ENCODE results near the gene POLR3K. TPM values are rescaled to one million over a fixed set of nuclear protein-coding genes. Genes with fewer than 3 reads are reported as not detected.

POLR3K gene
- total RNA-seq, 1 donor from 2014 or later = 7.3 TPM

DNA sequence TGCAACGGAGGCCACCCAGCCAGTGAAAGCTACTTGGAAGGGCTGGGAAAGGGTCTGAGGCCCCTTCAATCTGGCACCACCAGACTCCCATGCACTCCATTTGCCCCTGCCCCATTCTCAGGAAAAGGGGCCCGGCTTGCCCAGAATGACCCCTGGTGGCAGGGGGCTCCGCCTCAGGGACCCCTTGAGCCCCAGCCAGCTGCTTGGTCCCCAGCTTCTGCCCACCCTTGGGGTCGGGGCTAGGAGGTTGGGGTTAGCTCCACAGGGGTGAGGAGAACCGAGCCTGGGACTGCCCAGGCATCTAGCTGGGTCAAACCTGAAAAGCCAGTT lies 17.8 kb upstream of the POLR3K start:
- H3K27ac Mint-ChIP-seq (ENCODE audit: unreplicated experiment) = peak overlapping the region; percentile 90
- peaks cover 70% of the 10 kb centered on the region for H3K4me1 Mint-ChIP-seq (ENCODE audit: low read depth)

DNA sequence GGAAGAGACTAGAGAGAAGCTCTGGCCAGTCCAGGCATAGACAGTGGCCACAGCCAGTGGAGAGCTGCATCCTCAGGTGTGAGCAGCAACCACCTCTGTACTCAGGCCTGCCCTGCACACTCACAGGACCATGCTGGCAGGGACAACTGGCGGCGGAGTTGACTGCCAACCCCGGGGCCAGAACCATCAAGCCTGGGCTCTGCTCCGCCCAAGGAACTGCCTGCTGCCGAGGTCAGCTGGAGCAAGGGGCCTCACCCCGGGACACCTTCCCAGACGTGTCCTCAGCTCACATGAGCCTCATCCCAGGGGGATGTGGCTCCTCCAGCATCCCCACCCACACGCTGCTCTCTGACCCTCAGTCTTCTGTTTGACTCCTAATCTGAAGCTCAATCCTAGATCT lies 15.8 kb upstream of the POLR3K start:
- H3K27me3 Mint-ChIP-seq (ENCODE audit: low read depth) = no peaks in the 10 kb centered on the region
- TF ChIP-seq, protein P1, sequence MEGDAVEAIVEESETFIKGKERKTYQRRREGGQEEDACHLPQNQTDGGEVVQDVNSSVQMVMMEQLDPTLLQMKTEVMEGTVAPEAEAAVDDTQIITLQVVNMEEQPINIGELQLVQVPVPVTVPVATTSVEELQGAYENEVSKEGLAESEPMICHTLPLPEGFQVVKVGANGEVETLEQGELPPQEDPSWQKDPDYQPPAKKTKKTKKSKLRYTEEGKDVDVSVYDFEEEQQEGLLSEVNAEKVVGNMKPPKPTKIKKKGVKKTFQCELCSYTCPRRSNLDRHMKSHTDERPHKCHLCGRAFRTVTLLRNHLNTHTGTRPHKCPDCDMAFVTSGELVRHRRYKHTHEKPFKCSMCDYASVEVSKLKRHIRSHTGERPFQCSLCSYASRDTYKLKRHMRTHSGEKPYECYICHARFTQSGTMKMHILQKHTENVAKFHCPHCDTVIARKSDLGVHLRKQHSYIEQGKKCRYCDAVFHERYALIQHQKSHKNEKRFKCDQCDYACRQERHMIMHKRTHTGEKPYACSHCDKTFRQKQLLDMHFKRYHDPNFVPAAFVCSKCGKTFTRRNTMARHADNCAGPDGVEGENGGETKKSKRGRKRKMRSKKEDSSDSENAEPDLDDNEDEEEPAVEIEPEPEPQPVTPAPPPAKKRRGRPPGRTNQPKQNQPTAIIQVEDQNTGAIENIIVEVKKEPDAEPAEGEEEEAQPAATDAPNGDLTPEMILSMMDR (IDR thresholded peaks at IDR 0.05) = no peak
- no peak overlapping the region for H3K4me3 Mint-ChIP-seq (ENCODE audit: unreplicated experiment)
- DNase-seq (ENCODE audit: low spot score) = no peak
- no peaks in the 10 kb centered on the region for H3K9me3 Mint-ChIP-seq (ENCODE audit: low read depth)
- peak overlapping the region; percentile 71 for H3K27ac Mint-ChIP-seq (ENCODE audit: unreplicated experiment)
- peaks cover 2% of the 10 kb centered on the region for H3K36me3 Mint-ChIP-seq (ENCODE audit: low read depth)
- peaks cover 58% of the 10 kb centered on the region for H3K4me1 Mint-ChIP-seq (ENCODE audit: low read depth)

More for the DNA sequence above, 17.8 kb upstream of the POLR3K start:
- Mint-ChIP-seq H3K4me3 (ENCODE audit: unreplicated experiment) (peak overlapping the region; percentile 87), H3K27me3 (ENCODE audit: low read depth) (no peaks in the 10 kb centered on the region), H3K36me3 (ENCODE audit: low read depth) (no peaks in the 10 kb centered on the region), H3K9me3 (ENCODE audit: low read depth) (no peaks in the 10 kb centered on the region)
- TF ChIP-seq, protein P1 (IDR thresholded peaks at IDR 0.05) = no peak
- DNase-seq (ENCODE audit: low spot score) = no peak

DNA sequence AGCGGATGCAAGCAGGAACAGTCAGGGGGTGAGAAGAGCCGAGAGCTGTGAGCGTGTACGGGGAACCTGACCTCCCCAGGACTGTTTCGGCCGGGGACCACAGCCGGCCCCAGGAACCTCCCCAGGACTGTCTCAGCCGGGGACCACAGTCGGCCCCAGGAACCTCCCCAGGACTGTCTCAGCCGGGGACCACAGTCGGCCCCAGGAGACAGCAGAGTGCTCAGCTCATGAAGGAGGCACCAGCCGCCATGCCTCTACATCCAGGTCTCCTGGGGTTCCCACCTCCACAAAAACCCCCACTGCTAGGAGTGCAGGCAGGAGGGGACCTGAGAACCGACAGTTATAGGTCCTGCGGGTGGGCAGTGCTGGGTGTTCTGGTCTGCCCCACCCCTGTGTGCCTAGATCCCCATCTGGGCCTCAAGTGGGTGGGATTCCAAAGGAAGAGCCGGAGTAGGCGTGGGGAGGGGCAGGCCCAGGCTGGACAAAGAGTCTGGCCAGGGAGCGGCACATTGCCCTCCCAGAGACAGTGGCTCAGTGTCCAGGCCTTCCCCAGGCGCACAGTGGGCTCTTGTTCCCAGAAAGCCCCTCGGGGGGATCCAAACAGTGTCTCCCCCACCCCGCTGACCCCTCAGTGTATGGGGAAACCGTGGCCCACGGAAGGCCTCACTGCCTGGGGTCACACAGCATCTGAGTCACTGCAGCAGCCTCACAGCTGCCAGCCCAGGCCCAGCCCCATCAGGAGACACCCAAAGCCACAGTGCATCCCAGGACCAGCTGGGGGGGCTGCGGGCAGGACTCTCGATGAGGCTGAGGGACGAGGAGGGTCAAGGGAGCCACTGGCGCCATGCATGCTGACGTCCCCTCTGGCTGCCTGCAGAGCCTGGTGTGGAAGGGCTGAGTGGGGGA lies 14.7 kb upstream of the POLR3K start:
- no peak for DNase-seq (ENCODE audit: low spot score)
- peaks cover 48% of the 10 kb centered on the region for H3K4me1 Mint-ChIP-seq (ENCODE audit: low read depth)
- peak overlapping the region; percentile 12 for H3K4me3 Mint-ChIP-seq (ENCODE audit: unreplicated experiment)
- peaks cover 3% of the 10 kb centered on the region for H3K36me3 Mint-ChIP-seq (ENCODE audit: low read depth)
- H3K27ac Mint-ChIP-seq (ENCODE audit: unreplicated experiment) = peak overlapping the region; percentile 36
- H3K9me3 Mint-ChIP-seq (ENCODE audit: low read depth) = no peaks in the 10 kb centered on the region
- no peaks in the 10 kb centered on the region for H3K27me3 Mint-ChIP-seq (ENCODE audit: low read depth)
- TF ChIP-seq, protein P1 (IDR thresholded peaks at IDR 0.05) = no peak

DNA sequence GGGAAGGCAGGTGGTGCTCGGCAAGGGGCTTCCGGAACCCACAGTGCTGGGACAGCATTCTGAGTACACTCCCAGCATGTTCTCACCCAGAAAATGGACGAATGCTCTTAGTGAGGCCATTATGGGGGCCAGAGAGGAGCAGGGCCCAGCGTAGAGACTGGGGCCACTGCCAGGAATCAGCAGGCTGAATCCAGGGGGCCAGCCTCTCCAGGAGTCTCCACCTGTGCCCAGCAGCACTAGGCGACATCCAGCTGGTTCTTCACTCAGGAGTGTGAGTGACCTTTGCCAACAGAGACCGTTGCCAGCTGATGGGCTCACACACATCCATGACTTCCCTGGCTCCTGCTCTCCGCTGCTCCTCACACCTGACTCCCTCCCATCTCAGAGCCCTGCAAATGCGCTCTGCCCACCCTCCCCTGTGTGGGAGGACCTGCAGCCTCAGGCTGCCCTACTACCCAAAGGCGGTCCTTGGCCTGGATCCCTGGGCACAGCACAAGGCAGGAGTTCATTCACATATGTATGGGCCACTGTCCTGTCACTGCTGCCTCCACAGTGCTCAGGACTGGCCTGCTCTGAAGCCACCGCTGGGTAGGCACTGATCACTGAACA lies 13.9 kb upstream of the POLR3K start:
- Mint-ChIP-seq H3K36me3 (ENCODE audit: low read depth) (peaks cover 3% of the 10 kb centered on the region), H3K4me3 (ENCODE audit: unreplicated experiment) (peak overlapping the region; percentile 12), H3K27ac (ENCODE audit: unreplicated experiment) (no peak overlapping the region), H3K27me3 (ENCODE audit: low read depth) (no peaks in the 10 kb centered on the region), H3K9me3 (ENCODE audit: low read depth) (no peaks in the 10 kb centered on the region), H3K4me1 (ENCODE audit: low read depth) (peaks cover 44% of the 10 kb centered on the region)
- DNase-seq (ENCODE audit: low spot score) = no peak
- TF ChIP-seq, protein P1 (IDR thresholded peaks at IDR 0.05) = no peak

DNA sequence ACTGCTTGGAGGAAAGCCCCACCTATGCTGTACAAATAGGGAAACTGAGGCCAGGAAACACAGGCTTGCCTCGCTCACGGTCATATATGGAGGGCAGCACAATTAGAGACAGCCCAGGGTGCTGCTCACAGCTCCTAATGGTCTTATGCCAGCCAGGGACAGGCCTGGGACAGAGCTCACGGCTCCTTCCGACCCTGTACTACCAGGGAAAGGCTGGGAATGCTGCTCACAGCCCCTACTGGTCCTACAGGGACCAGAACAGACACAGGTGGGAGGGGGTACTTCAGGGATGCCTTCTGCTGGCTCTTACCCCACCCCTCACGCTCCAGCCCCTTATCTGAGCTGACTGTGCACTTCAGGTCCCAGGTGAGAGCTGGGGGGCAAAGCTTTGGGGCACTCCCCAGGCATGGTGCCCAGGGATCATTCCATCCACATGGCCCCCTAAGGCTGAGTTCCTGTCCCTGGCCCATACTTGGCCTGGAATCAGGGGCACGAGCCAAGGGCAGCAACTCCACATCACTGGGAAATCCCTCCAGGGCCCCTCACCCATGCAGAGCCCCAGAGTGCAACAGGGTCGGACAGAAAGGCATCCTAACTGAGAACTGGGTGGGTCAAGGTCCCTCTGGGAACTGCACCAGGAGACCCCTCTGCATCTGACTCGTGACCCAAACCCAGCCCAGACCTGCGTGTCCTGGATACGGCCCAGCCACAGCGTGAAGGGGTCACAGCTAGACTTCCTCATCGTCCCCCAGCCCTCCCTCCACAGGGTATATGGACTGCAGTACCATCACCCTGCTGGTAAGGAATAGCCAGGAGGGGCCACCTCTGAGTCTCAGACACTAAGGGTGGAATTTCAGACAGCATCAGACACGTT lies 13.1 kb upstream of the POLR3K start:
- Mint-ChIP-seq H3K27me3 (ENCODE audit: low read depth) (no peaks in the 10 kb centered on the region), H3K36me3 (ENCODE audit: low read depth) (peaks cover 4% of the 10 kb centered on the region), H3K9me3 (ENCODE audit: low read depth) (no peaks in the 10 kb centered on the region), H3K27ac (ENCODE audit: unreplicated experiment) (peak overlapping the region; percentile 36), H3K4me1 (ENCODE audit: low read depth) (peaks cover 43% of the 10 kb centered on the region), H3K4me3 (ENCODE audit: unreplicated experiment) (no peak overlapping the region)
- TF ChIP-seq, protein P1 (IDR thresholded peaks at IDR 0.05) = no peak
- no peak for DNase-seq (ENCODE audit: low spot score)
